ENCODE data around the gene CHMP4A.

The CHMP4A gene

DNA sequence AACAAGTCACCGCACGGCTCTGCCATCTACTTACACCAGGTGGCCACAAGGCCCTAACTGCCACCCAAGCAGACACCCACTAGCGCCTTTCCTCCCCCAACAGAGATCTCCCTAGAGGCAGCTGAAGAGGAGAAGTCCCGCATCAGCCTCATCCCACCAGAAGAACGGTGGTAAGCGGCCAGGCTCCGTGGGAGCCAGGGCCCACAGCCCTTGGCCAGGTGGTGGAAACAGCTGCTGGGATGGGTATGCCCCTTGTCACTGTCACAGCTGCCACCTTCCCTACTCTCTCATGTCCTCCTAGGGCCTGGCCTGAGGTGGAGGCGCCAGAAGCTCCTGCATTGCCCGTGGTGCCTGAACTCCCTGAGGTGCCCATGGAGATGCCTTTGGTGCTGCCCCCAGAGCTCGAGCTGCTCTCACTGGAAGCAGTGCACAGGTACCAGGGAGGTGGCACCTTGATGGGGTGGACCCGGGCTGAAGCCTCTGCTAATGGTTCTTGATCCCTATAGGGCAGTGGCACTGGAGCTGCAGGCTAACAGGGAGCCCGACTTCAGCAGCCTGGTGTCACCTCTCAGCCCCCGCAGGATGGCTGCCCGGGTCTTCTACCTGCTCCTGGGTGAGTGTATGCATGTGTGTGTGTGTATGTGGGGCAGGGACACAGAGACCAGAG is 33.9 kb downstream of the CHMP4A start:
- no peaks in the 10 kb centered on the region for H3K27me3 ChIP-seq (replicated peaks in 2 of 5; ENCODE audit: control insufficient read depth in 4 of 5, insufficient read depth in 5 of 5, low read length in 4 of 5)
- H3K36me3 ChIP-seq (ENCODE audit: control insufficient read depth in 4 of 4, insufficient read depth in 4 of 4, low read length in 3 of 4) = peaks cover 7 to 97% (median 65%) of the 10 kb centered on the region in 4 experiments
- ChIA-PET CTCF (interaction anchor here (1.3 to 3.4 kb wide), 4 partner anchors 9 to 127 kb away, joined by 3 to 17 read pairs (median 4); partner anchors contain the start of genes IPO4, IRF9 and PSME2), POLR2A (interaction anchor here (0.5 kb wide), 1 partner anchor 60 kb away, joined by 3 read pairs; no protein-coding TSS in a partner anchor)
- WGBS (ENCODE audit: insufficient coverage) = over 99% methylated on average over 8 of the region's 14 CpGs
- no peak overlapping the region for H3K4me3 ChIP-seq (ENCODE audit: control insufficient read depth in 1 of 7, extremely low read depth in 1 of 7, insufficient read depth in 4 of 7, low read depth in 2 of 7, low read length in 6 of 7)
- no peaks in the 10 kb centered on the region for H3K4me1 ChIP-seq (ENCODE audit: control extremely low read depth in 1 of 4, control insufficient read depth in 4 of 4, insufficient read depth in 4 of 4, low read length in 3 of 4)
- no peak for DNase-seq
- H3K27ac ChIP-seq (ENCODE audit: insufficient read depth in 1 of 2, low read depth in 1 of 2, low read length in 2 of 2, poor library complexity in 1 of 2, severe bottlenecking in 2 of 2) = no peak overlapping the region
- H3K9me3 ChIP-seq (ENCODE audit: control extremely low read depth in 1 of 5, control insufficient read depth in 4 of 5, insufficient read depth in 2 of 5, low read depth in 1 of 5, low read length in 4 of 5) = no peaks in the 10 kb centered on the region

DNA sequence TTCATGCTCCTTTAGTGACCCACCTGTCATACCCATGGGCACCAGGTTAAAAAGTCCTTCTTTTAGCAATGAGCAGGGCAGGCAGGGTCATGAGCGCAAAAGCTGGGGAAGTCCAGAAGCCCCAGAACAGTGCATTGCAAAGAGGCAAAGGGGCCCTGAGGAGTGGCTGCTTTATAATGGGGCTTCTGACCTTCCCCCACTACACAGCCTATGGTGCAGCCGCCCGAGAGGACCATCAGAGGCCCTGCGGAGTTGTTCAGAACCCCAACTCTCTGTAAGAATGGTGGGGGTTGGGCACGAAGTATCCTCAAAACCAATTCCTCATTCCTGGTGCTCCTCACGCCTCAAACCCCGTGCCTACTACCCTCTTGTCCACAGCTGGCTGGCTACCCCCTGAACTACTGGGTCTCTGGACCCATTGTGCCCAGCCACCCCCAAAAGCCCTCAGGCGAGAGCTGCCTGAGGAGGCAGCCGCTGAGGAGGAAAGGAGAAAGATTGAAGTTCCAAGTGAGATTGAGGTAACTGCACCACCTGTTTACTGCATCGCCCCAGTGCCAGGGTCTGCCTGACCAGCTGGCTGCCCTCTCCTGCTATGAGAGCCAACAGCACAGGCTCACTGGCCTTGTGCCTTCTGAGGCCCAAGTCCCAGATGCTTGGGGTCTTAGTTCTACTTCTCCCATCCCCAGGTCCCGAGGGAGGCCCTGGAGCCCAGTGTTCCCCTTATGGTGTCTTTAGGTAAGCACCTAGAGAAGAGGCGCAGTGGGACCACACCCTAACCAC is 34.7 kb downstream of the CHMP4A start:
- CTCF ChIA-PET = interaction anchor here (1.3 to 3.4 kb wide), 3 partner anchors 10 to 128 kb away, joined by 3 to 17 read pairs (median 4); partner anchors contain the start of genes IPO4 and IRF9
- POLR2A ChIA-PET = no interaction called here
- Histone ChIP-seq H3K4me3 (ENCODE audit: control insufficient read depth in 1 of 7, extremely low read depth in 1 of 7, insufficient read depth in 4 of 7, low read depth in 2 of 7, low read length in 6 of 7) (no peak overlapping the region), H3K27me3 (replicated peaks in 2 of 5; ENCODE audit: control insufficient read depth in 4 of 5, insufficient read depth in 5 of 5, low read length in 4 of 5) (no peaks in the 10 kb centered on the region), H3K36me3 (ENCODE audit: control insufficient read depth in 4 of 4, insufficient read depth in 4 of 4, low read length in 3 of 4) (peaks cover 5 to 90% (median 58%) of the 10 kb centered on the region in 4 experiments), H3K4me1 (ENCODE audit: control extremely low read depth in 1 of 4, control insufficient read depth in 4 of 4, insufficient read depth in 4 of 4, low read length in 3 of 4) (peaks cover 0 to under 1% (median 0%) of the 10 kb centered on the region in 4 experiments), H3K27ac (ENCODE audit: insufficient read depth in 1 of 2, low read depth in 1 of 2, low read length in 2 of 2, poor library complexity in 1 of 2, severe bottlenecking in 2 of 2) (no peak overlapping the region), H3K9me3 (ENCODE audit: control extremely low read depth in 1 of 5, control insufficient read depth in 4 of 5, insufficient read depth in 2 of 5, low read depth in 1 of 5, low read length in 4 of 5) (no peaks in the 10 kb centered on the region)
- no peak for DNase-seq
- WGBS (ENCODE audit: insufficient coverage) = 95% methylated on average over 7 of the region's 12 CpGs

DNA sequence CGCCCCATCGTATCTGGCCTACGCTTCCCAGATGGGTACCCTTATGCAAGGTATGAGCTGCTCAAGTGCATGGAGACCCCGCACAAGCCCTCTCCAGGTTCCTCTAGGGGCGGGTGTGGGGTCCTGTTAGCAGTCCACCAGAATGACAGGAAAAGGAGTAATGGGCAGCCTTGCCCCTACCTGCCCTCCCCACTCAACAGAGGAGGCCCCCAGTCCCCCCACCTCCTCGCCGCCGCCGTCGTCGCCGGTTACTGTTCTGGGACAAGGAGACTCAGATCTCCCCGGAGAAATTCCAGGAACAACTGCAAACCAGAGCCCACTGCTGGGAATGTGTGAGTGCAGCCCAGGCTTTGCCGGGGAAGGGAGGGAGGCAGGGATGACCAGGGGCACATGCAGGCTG is 35.4 kb downstream of the CHMP4A start:
- POLR2A ChIA-PET = interaction anchor here (0.6 kb wide), 1 partner anchor 25 kb away, joined by 3 read pairs; no protein-coding TSS in a partner anchor
- 98% methylated on average over 12 of the region's 14 CpGs for WGBS (ENCODE audit: insufficient coverage)
- CTCF ChIA-PET = interaction anchor here (0.7 to 1.3 kb wide), 2 partner anchors 17 to 129 kb away, joined by 3 to 4 read pairs; partner anchors contain the start of gene IRF9
- Histone ChIP-seq H3K9me3 (ENCODE audit: control extremely low read depth in 1 of 5, control insufficient read depth in 4 of 5, insufficient read depth in 2 of 5, low read depth in 1 of 5, low read length in 4 of 5) (no peaks in the 10 kb centered on the region), H3K4me3 (ENCODE audit: control insufficient read depth in 1 of 7, extremely low read depth in 1 of 7, insufficient read depth in 4 of 7, low read depth in 2 of 7, low read length in 6 of 7) (no peak overlapping the region), H3K27me3 (replicated peaks in 2 of 5; ENCODE audit: control insufficient read depth in 4 of 5, insufficient read depth in 5 of 5, low read length in 4 of 5) (no peaks in the 10 kb centered on the region), H3K4me1 (ENCODE audit: control extremely low read depth in 1 of 4, control insufficient read depth in 4 of 4, insufficient read depth in 4 of 4, low read length in 3 of 4) (peaks cover 0 to 7% (median 2%) of the 10 kb centered on the region in 4 experiments), H3K27ac (ENCODE audit: insufficient read depth in 1 of 2, low read depth in 1 of 2, low read length in 2 of 2, poor library complexity in 1 of 2, severe bottlenecking in 2 of 2) (no peak overlapping the region), H3K36me3 (ENCODE audit: control insufficient read depth in 4 of 4, insufficient read depth in 4 of 4, low read length in 3 of 4) (peaks cover 5 to 89% (median 53%) of the 10 kb centered on the region in 4 experiments)
- no peak for DNase-seq

DNA sequence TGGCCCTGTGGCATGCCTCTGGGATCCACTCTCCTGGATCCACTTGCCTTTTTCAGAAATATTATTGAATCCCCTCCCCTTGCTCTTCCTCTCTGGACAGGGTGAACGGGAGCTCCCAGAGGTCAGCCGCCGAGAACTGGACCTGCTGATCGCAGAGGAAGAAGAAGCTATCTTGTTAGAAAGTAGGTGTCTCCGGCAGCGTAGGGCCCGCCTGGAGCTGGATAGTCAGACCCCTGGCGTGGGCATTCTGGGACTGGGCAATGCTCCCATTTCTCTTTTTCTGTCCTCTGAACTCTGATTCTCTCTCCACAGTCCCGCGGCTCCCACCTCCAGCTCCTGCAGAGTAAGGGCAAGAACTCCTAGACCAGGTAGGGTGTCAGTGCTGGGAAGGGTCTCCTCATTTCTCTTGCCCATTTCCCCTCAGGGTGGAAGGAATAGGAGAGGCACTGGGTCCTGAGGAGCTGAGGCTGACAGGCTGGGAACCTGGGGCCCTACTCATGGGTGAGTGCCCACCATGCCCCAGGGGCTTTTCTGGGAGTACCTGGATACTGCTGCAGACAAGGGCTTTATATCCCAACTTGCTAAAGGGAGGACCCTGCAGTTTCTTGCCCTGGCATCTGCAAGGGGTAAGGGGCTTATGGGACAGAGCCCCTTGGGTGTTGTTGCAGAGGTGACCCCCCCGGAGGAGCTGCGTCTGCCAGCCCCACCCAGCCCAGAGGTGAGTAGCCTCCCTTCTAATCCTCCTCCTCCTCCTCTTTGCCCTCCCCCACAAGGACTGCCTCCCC is 36.1 kb downstream of the CHMP4A start:
- H3K9me3 ChIP-seq (ENCODE audit: control extremely low read depth in 1 of 5, control insufficient read depth in 4 of 5, insufficient read depth in 2 of 5, low read depth in 1 of 5, low read length in 4 of 5) = no peaks in the 10 kb centered on the region
- POLR2A ChIA-PET = interaction anchor here (0.6 kb wide), 1 partner anchor 25 kb away, joined by 3 read pairs; no protein-coding TSS in a partner anchor
- H3K4me1 ChIP-seq (ENCODE audit: control extremely low read depth in 1 of 4, control insufficient read depth in 4 of 4, insufficient read depth in 4 of 4, low read length in 3 of 4) = peaks cover 0 to 14% (median 6%) of the 10 kb centered on the region in 4 experiments
- CTCF ChIA-PET = interaction anchor here (0.7 kb wide), 1 partner anchor 16 kb away, joined by 3 read pairs; the partner anchor contains the start of gene IRF9
- H3K36me3 ChIP-seq (ENCODE audit: control insufficient read depth in 4 of 4, insufficient read depth in 4 of 4, low read length in 3 of 4) = peaks cover 5 to 82% (median 49%) of the 10 kb centered on the region in 4 experiments
- H3K27ac ChIP-seq (ENCODE audit: insufficient read depth in 1 of 2, low read depth in 1 of 2, low read length in 2 of 2, poor library complexity in 1 of 2, severe bottlenecking in 2 of 2) = no peak overlapping the region
- no peak for DNase-seq
- no peak overlapping the region for H3K4me3 ChIP-seq (ENCODE audit: control insufficient read depth in 1 of 7, extremely low read depth in 1 of 7, insufficient read depth in 4 of 7, low read depth in 2 of 7, low read length in 6 of 7)
- no peaks in the 10 kb centered on the region for H3K27me3 ChIP-seq (replicated peaks in 2 of 5; ENCODE audit: control insufficient read depth in 4 of 5, insufficient read depth in 5 of 5, low read length in 4 of 5)
- WGBS (ENCODE audit: insufficient coverage) = 99% methylated on average over 9 of the region's 12 CpGs

DNA sequence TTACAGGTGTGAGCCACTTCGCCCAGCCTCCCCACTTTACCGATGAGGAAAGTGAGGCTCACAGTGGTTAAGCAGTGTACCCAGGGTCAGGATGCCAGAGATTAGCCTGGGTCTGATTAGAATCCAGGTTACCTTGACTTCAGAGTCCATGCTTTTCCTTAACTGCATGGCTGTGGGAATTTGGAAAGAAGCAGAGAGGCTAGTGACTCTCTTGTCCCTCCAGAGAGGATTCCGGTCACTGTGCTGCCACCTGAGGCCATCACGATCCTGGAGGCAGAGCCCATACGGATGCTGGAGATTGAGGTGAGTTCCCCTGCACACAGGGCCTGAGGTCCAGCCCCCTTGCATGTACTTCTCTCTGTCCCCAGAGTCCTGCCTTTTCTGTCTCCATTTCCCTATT is 36.7 kb downstream of the CHMP4A start:
- no peak for DNase-seq
- WGBS (ENCODE audit: insufficient coverage) = 98% methylated on average over 5 of the region's 5 CpGs
- Histone ChIP-seq H3K9me3 (ENCODE audit: control extremely low read depth in 1 of 5, control insufficient read depth in 4 of 5, insufficient read depth in 2 of 5, low read depth in 1 of 5, low read length in 4 of 5) (no peaks in the 10 kb centered on the region), H3K4me3 (ENCODE audit: control insufficient read depth in 1 of 7, extremely low read depth in 1 of 7, insufficient read depth in 4 of 7, low read depth in 2 of 7, low read length in 6 of 7) (no peak overlapping the region), H3K27me3 (replicated peaks in 2 of 5; ENCODE audit: control insufficient read depth in 4 of 5, insufficient read depth in 5 of 5, low read length in 4 of 5) (no peaks in the 10 kb centered on the region), H3K4me1 (ENCODE audit: control extremely low read depth in 1 of 4, control insufficient read depth in 4 of 4, insufficient read depth in 4 of 4, low read length in 3 of 4) (peaks cover 0 to 18% (median 8%) of the 10 kb centered on the region in 4 experiments), H3K36me3 (ENCODE audit: control insufficient read depth in 4 of 4, insufficient read depth in 4 of 4, low read length in 3 of 4) (peaks cover 3 to 76% (median 44%) of the 10 kb centered on the region in 4 experiments), H3K27ac (ENCODE audit: insufficient read depth in 1 of 2, low read depth in 1 of 2, low read length in 2 of 2, poor library complexity in 1 of 2, severe bottlenecking in 2 of 2) (no peak overlapping the region)
- POLR2A ChIA-PET = no interaction called here
- CTCF ChIA-PET = interaction anchor here (4.9 kb wide), 1 partner anchor 11 kb away, joined by 19 read pairs; the partner anchor contains the start of gene IPO4

DNA sequence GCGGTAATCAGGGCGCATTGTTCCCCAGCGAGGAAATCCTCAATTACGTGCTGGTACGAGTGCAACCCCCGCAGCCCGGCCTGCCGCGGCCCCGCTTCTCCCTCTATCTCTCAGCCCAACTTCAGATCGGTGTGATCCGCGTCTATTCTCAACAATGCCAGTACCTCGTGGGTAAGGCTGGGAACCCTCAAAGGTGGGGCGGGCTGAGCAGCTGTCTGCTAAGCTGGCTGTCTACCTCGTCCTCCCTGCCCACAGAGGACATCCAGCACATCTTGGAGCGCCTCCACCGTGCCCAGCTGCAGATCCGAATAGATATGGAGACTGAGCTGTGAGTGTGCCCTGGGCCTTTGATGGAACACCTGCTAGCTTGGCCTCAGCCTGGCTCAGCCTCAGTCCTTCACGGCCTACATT is 40.4 kb downstream of the CHMP4A start:
- Histone ChIP-seq H3K4me1 (ENCODE audit: control extremely low read depth in 1 of 4, control insufficient read depth in 4 of 4, insufficient read depth in 4 of 4, low read length in 3 of 4) (peaks cover 0 to 18% (median 10%) of the 10 kb centered on the region in 4 experiments), H3K9me3 (ENCODE audit: control extremely low read depth in 1 of 5, control insufficient read depth in 4 of 5, insufficient read depth in 2 of 5, low read depth in 1 of 5, low read length in 4 of 5) (no peaks in the 10 kb centered on the region), H3K4me3 (ENCODE audit: control insufficient read depth in 1 of 7, extremely low read depth in 1 of 7, insufficient read depth in 4 of 7, low read depth in 2 of 7, low read length in 6 of 7) (peak overlapping the region in 4 of 7 experiments; percentile 81 to 95 (median 88)), H3K27ac (ENCODE audit: insufficient read depth in 1 of 2, low read depth in 1 of 2, low read length in 2 of 2, poor library complexity in 1 of 2, severe bottlenecking in 2 of 2) (peak overlapping the region in 1 of 2 experiments; percentile 66), H3K27me3 (replicated peaks in 2 of 5; ENCODE audit: control insufficient read depth in 4 of 5, insufficient read depth in 5 of 5, low read length in 4 of 5) (no peaks in the 10 kb centered on the region), H3K36me3 (ENCODE audit: control insufficient read depth in 4 of 4, insufficient read depth in 4 of 4, low read length in 3 of 4) (peaks cover 2 to 45% (median 17%) of the 10 kb centered on the region in 4 experiments)
- 54% methylated on average over 20 of the region's 20 CpGs for WGBS (ENCODE audit: insufficient coverage)
- POLR2A ChIA-PET = interaction anchor here (0.7 kb wide), 1 partner anchor 10 kb away, joined by 3 read pairs; no protein-coding TSS in a partner anchor
- peak in 1 of 3 donors; percentile 34 for DNase-seq
- CTCF ChIA-PET = interaction anchor here (1.3 to 4.9 kb wide), 4 partner anchors 10 to 59 kb away, joined by 3 to 19 read pairs (median 5); partner anchors contain the start of genes DCAF11, IPO4, IRF9 and NRL

Measured in common myeloid progenitor, CD34-positive (primary cell).